Globus pallidus (tissue), 1 donor: ENCODE results near the gene PTPN23.
"Not testable (repeated sequence)": the region's sequence is repeated elsewhere in the genome, so short reads cannot be mapped to it uniquely, and the experiment has no call there.

Experiments used
- DNase-seq: peaks from one replicate; pipeline ENCODE4 v3.0.0-alpha.2; 2015; ENCODE audit warnings: low spot score

The PTPN23 gene, protein sequence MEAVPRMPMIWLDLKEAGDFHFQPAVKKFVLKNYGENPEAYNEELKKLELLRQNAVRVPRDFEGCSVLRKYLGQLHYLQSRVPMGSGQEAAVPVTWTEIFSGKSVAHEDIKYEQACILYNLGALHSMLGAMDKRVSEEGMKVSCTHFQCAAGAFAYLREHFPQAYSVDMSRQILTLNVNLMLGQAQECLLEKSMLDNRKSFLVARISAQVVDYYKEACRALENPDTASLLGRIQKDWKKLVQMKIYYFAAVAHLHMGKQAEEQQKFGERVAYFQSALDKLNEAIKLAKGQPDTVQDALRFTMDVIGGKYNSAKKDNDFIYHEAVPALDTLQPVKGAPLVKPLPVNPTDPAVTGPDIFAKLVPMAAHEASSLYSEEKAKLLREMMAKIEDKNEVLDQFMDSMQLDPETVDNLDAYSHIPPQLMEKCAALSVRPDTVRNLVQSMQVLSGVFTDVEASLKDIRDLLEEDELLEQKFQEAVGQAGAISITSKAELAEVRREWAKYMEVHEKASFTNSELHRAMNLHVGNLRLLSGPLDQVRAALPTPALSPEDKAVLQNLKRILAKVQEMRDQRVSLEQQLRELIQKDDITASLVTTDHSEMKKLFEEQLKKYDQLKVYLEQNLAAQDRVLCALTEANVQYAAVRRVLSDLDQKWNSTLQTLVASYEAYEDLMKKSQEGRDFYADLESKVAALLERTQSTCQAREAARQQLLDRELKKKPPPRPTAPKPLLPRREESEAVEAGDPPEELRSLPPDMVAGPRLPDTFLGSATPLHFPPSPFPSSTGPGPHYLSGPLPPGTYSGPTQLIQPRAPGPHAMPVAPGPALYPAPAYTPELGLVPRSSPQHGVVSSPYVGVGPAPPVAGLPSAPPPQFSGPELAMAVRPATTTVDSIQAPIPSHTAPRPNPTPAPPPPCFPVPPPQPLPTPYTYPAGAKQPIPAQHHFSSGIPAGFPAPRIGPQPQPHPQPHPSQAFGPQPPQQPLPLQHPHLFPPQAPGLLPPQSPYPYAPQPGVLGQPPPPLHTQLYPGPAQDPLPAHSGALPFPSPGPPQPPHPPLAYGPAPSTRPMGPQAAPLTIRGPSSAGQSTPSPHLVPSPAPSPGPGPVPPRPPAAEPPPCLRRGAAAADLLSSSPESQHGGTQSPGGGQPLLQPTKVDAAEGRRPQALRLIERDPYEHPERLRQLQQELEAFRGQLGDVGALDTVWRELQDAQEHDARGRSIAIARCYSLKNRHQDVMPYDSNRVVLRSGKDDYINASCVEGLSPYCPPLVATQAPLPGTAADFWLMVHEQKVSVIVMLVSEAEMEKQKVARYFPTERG (N-terminal part only)

DNA sequence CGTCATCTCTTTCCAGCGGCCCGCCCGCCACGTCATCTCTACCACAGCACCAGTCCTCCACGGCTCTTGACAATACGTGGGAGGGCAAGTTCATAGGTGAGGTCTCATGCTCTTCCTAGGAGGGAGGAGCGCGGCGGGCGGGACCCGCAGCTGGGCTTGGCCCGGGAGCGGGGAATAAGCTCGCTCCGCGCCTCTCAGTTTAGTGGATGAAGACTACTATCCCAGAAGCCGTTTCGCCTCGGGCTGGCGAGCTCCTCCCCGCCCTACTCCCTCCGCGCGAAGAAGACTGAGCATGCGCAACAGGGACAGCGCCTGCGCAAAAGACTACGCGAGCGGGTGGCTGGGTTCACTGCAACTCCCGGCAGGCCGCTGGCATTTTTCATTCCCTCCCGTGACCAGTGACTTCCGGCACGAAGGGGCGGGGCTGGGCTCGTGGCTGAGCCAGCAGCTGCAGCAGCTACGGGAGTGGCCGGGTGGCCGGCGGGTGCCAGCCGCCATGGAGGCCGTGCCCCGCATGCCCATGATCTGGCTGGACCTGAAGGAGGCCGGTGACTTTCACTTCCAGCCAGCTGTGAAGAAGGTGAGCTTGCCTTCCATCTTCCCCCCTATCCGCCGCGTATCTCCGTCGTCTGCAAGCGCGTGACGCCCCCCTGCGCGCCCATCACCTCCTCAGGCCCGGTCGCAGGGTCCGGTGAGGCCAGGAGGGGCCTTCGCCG lies at the start of gene PTPN23:
Gene PTPN23, plus strand, starts transcription at position 421 of the 716 bp plus-strand sequence. Its CDS starts 76 bp downstream, at position 497.
- DNase-seq, result peak; percentile 98

DNA sequence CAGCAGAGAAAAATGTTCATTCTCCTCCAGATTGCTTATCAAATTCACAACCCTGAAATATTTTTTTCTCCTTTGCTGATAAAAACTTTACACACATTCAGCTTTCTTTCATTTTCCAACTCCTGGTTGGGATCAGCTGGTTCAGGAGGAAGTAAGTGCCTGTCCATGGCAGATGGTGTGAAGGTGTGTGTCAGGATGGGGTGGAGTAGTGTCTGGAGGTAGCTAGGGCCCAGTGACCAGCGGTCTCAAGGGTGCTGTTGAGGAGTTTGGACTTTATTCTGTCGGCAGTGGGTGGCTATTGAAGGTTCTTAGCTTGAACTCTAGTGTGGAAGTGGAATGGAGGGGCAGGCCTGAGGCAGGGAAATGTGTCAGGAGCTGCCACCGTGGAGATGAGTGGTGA lies 46.9 kb upstream of the PTPN23 start:
- DNase-seq, result no peak

DNA sequence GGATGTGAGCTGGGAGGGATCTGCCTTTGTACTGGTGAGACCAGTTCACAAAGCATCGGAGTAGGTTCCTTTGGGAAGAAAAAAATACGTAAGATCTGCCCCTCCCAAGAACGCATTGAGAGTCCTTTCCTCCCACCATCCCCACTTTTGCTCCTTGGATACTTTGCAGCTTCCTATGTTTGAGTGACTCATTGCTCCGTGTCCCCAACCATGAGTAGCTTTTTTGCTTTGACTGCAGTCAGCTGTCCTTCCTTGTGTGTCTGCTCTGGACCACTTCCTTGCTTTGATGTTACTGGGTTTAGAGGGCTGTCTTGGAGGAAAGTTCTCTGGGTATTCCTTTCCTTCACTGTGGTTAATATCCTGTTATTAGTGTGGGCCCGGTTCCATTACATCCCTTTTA lies 43.2 kb upstream of the PTPN23 start:
- no peak for DNase-seq

DNA sequence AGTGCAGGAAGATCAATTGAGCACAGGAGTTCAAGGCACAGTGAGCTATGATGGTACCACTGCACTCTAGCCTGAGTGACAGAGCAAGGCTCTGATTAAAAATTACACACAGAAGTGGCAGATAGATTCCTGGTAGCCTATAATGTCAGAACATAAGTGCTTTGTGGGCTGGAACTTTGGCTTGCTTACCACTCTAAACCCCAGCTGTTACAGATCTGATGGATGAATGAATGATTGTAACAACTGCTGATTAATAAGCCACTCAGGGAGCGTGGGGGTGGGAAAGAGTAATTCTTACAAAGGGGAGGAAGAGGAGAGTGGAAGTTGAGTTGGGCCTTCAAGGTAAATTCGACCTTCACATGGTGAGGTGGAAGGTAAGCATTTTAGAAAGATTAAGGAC lies 40.9 kb upstream of the PTPN23 start:
- DNase-seq, result no peak

DNA sequence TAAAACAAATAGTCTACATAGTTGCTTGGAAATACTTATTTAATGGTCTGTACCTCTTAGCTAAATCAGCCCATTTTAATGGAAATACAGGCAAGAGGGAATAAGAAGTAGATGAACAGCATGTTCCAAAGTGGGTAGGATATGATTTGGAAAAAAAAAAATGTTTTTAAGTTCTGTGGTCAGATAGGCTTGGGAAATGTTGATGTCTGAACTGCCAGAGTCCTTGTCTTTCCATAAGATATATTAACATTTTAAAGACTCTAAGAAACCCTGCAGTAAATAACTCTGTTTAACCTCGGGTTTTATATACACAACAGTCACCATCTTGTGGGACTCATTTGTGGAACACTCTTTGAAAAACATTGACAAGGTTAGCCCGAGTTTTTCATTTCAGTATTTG lies 40.0 kb upstream of the PTPN23 start:
- no peak for DNase-seq

DNA sequence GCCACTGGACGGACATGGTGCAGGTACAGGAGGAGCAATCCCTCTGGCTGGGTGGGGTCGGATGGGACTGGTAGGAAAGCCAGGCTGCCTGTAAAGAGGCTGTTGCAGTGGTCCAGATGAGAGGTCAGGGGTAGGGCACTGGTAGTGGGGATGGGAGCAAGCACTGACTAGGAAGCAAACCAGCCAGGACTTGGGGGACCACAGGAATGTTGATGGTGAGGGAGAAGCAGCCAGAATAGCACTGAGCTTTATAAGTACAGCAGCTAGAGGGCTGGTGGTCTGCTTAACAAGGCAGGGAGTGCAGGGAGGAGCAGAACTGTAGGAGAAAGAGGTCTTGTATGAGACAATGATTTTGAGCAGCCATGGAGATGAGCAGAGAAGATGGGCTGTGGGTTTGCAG lies 38.7 kb upstream of the PTPN23 start:
- no peak for DNase-seq

DNA sequence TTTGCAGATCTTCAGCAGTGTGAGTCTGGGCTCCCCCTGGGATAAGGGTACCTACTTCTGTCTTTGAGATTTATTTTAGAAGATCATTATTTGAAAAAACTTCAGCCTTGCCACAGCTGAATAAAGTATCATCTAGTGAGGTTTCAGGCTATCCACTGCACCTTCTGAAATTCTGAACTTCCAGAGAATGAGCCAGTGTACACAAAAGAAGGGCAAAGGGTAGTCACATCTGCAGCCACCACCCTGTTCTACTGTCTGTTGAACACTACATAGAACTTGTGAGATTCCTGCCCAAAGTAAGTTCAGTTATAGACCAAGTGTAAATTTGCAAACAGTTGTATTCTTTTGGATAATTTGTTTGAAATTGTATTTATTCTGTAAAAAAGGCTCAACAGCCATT lies 38.0 kb upstream of the PTPN23 start:
- no peak for DNase-seq

DNA sequence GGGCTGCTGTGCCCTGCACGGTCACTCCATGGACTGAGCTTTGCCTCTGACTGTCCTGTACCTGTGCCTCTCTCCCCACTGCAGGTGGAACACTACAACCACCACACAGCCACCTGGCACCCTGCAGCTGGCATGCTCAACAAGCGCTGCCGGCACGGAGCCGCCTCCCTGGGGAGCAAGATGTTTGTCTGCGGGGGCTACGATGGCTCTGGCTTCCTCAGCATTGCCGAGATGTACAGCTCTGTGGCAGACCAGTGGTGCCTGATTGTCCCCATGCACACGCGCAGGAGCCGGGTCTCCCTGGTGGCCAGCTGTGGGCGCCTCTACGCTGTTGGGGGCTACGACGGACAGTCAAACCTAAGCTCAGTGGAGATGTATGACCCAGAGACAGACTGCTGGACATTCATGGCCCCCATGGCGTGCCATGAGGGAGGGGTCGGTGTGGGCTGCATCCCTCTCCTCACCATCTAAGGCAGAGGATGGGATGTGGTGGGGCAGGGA lies 37.3 kb upstream of the PTPN23 start:
- DNase-seq, result no peak

DNA sequence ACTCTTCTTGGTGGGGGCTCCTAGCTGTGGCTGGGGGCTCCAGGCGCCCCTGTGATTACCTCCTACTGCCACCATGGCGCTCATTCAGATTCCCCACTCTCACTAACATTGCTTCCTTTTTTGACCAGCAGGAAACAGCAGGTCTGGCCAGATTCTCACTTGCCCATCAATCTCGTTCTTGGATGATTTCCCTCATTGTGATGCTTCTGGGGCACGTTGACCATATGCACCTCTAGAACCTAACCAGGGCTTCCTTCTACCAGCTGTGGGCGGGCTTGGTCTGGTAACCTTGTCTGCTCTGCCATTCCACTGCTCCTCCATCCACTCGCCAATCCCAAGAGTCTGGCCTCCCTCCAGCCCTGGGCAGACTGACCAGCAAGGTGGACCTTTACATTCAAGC lies 35.9 kb upstream of the PTPN23 start:
- no peak for DNase-seq

DNA sequence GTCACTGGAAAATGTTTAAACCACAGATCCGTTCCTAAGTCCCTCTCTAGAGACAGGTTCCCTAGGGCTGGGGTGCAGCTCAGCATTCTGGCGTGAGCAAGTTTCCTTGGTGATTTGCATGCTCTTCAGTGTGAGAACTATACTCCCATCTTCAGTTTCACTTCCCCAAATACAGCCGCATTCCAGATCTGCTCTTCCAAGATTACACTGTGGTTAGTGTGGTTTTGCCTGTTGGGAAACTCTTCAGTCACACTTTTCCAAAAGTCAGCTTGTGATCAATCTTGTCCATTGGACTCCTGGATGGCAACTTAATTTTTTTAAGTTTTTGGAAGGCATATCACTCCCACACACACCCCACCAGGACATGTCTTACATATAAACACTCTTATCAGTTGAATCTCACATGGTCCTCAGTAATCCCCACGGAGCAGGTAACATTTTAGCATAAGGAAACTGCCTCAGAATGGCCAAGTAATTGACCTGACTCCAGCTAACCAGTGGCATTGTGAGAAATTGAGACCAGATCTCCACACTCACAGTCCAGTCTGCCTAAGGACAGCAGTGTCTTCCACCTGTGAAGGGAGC lies 33.5 kb upstream of the PTPN23 start:
- no peak for DNase-seq

DNA sequence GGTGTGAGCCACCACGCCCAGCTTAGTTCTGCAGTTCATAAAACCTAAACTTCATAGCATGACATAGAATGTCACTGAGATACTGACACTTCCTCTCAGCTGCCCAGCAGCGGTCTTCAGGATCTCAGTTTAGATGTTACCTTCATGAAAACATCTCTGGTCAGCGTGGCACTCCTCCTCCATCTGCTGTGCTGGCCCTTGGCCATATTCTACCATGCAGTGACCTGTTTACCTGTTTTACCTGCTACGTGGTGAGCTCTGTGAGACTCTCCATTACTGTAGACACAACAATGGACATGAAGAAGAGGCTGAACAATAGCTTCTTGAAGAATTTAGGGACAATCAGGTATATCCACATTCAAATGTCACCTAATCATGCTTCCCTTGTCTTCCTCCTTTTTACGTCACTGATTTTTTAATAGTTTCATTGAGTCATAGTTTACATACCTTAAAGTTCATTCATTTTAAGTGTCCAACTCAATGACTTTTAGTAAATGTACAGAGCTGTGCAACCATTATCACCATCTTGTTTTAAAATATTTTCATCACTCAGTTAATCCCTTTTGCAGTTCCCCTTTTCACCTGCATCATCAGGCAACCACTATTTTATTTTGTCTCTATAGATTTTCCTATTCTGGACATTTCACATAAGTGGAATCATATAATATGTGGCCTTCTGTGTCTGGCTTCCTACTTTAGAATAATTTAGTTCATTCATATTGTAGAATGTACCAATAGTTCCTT lies 32.2 kb upstream of the PTPN23 start:
- no peak for DNase-seq

DNA sequence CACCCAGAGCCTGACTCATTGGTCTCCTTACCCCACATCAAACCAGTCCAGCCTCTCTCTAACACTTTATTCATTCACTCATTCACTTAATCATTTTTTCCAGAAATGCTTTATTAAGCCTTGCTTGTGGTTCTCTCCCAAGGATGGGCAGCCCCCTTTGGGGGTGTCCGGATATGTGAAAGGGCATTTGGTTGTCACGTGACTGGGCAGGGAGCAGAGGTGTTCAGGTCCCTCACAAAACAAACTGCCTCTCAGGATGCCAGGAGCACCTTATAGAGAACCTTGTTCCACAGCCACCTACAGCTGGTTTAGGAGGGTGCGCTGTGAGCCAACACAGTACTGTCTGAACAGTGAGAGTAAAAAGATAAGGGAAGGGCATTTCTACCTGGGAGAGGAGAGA lies 25.8 kb upstream of the PTPN23 start:
- DNase-seq, result no peak

DNA sequence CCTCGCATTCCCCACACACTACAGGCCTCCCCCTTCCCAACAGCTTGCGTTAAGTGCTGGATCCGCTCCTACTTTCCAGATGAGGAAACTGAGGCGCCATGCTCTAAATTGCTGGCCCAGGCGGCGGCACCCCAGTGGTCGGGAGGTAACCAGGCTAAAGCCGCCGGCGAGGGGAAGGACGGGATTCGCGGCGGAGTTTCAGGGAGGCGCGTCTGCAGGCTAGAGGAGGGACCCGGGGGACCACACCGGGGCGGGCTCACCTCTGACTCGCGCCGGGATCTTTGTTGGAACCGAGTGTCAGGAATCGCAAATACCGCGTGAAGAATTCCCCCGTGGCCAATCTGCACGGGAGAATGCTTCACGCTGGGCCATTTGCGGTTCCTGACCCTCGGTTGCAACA lies 24.6 kb upstream of the PTPN23 start:
- DNase-seq, result no peak

DNA sequence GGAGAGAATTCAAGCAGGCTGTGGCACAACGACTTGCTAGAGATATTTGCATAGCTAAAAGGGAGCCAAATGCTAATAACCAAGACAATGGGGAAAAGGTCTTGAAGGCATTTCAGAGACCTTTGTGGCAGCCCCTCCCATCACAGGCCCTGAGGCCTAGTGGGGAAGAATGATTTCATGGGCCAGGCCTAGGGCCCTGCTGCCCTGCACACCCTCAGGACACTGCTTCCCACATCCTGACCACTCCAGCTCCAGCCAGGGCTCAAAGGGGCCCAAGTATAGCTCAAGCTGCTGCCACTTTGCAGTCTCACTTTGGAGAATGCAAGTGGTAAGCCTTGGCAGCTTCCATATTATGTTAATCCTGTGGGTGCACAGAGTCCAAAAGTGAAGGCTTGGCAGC lies 21.5 kb upstream of the PTPN23 start:
- DNase-seq, result no peak

DNA sequence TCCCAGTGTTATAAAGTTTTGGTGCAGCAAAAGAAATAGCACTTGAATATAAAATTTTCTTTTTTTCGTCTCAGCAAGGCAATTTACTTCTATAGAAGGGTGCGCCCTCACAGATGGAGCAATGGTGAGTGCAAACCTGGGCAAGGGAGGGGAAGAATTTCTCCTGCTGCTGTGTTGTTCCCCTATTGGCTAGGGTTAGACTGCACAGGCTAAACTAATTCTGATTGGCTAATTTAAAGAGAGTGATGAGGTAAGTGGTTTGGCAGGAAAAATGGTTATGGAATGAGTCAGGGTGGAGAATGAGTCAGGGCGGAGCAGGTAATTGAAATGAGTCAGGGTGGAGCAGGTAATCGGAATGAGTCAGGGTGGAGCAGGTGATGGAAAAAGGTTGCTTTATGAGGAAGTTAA lies 20.7 kb upstream of the PTPN23 start:
- DNase-seq, result not testable (repeated sequence)

DNA sequence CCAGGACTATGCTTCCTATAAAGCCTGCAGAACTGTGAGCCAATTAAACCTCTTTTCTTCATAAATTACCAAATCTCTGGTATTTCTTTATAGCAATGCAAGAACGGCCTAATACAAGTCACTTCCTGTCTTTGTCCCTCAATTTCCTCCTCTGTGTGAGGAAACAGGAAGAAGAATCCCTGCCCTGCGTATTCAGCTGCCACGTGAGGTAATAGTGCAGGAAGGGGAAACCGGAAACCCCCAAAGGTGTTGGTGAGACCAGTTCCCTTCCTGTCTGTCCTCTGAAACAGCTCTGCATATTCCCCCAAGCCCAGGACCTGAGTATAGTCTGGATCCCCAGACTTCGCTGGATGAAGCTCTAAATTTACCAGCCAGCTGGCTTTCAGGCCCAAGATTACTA lies 18.1 kb upstream of the PTPN23 start:
- DNase-seq, result no peak

DNA sequence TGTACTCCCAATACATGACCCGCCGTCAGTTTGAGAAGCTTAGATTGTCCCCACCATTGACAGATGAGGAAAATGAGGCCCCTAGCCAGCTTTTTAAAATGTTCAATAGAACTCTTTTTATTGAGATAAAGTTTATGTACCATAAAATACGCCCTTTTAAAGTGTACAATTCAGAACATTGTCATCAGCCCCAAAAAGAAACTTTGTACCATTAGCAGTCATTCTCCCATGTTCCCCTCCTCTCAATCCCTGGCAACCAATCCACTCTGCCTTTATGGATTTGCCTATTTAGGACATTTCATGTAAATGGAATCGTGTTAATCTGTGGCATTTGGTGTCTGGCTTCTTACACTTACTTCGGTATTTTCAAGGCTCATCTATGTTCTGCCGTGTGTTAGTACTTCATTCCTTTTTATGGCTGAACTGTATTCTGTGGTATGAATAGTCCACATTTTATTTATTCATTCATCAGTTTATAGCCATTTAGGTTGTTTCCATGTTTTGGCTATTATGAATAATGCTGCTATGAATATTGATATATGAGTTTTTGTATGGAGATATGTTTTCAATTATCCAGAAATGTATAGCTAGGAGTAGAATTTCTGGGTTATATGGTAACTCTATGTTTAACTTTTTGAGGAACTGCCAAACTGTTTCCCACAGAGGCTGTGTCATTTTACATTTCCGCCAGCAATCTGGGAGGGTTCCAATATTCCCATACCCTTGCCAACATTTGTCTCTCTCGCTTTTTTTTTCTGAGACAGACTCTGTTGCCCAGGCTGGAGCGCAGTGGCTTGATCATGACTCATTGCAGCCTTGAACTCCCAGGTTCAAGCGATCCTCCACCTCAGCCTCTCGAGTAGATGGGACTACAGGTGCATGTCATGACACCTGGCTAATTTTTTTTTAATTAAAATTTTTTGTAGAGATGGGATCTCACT lies 15.3 kb upstream of the PTPN23 start:
- no peak for DNase-seq

DNA sequence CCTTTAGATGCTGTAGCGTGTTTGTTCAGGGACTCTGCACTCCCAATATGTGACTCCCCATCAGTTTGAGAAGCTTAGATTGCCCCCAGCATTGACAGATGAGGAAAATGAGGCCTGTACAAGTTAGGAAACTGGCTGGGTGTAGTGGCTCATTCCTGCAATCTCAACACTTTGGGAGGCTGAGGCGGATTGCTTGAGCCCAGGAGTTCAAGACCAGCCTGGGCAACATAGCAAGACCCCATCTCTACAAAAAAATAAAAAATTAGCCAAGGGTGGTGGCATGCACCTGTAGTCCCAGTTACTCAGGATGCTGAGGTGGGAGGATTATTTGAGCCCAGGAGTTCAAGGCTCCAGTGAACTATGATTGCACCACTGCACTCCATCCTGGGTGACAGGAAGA lies 14.0 kb upstream of the PTPN23 start:
- DNase-seq, result no peak

DNA sequence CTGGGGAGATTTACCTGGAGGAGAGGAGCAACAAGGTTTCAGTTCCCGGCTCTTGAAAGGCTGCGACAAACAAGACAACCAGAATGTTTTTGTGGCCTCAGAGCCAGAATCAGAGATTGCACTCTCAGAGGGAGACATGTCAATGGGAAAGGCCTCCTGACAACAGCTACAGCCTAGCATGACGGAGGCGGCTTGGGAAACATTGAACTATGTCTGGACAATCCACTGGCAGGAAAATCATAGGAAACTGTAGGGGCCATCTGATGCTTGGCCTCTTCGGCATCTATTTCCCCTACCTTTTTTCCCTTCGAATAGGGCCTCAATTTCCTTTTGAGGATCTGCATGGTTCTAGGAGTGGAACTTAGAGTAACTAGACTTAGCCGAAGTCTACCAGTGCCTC lies 13.2 kb upstream of the PTPN23 start:
- DNase-seq, result no peak
